ENCODE measurements around the gene TTYH2. TPM values are rescaled to one million over a fixed set of nuclear protein-coding genes. Genes with fewer than 3 reads are reported as not detected.

The TTYH2 gene
- total RNA-seq, 1 experiment from 2014 or later, result 15.4 TPM

GRCh38 chr17:74235911-74236371, 22.6 kb downstream of the TTYH2 start:
- ChIA-PET POLR2A (ENCODE audit: low non-redundant PET) (no interaction called here), CTCF (no interaction called here)
- no peak for DNase-seq (ENCODE audit: low spot score)
- H3K36me3 ChIP-seq (ENCODE audit: insufficient read depth, low read length, poor library complexity, severe bottlenecking), result no peaks in the 10 kb centered on the region
- no peak overlapping the region for H3K27ac ChIP-seq (ENCODE audit: low read depth, low read length, poor library complexity, severe bottlenecking)
- H3K27me3 ChIP-seq (replicated peaks; ENCODE audit: insufficient read depth, low read depth, low read length, poor library complexity), result no peaks in the 10 kb centered on the region
- no peaks in the 10 kb centered on the region for H3K4me1 ChIP-seq (ENCODE audit: insufficient read depth, low read length, poor library complexity, severe bottlenecking)
- no peaks in the 10 kb centered on the region for H3K9me3 ChIP-seq (ENCODE audit: low read depth, low read length, poor library complexity, severe bottlenecking)
- BruUV-seq (replicated peaks), result no TSS peak
- TF ChIP-seq, protein P1, sequence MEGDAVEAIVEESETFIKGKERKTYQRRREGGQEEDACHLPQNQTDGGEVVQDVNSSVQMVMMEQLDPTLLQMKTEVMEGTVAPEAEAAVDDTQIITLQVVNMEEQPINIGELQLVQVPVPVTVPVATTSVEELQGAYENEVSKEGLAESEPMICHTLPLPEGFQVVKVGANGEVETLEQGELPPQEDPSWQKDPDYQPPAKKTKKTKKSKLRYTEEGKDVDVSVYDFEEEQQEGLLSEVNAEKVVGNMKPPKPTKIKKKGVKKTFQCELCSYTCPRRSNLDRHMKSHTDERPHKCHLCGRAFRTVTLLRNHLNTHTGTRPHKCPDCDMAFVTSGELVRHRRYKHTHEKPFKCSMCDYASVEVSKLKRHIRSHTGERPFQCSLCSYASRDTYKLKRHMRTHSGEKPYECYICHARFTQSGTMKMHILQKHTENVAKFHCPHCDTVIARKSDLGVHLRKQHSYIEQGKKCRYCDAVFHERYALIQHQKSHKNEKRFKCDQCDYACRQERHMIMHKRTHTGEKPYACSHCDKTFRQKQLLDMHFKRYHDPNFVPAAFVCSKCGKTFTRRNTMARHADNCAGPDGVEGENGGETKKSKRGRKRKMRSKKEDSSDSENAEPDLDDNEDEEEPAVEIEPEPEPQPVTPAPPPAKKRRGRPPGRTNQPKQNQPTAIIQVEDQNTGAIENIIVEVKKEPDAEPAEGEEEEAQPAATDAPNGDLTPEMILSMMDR (conservative IDR thresholded peaks at IDR 0.05; ENCODE audit: low read depth, low read length), result no peak
- TF ChIP-seq EZH2 (IDR thresholded peaks at IDR 0.05; ENCODE audit: borderline replicate concordance, low read depth, low read length, poor library complexity, severe bottlenecking), result no peak
- H3K4me3 ChIP-seq (ENCODE audit: low read depth, low read length, poor library complexity, severe bottlenecking), result no peak overlapping the region
- intact Hi-C loops (cut with micrococcal nuclease; ENCODE audit: unreplicated experiment), result no loop called here

DNA sequence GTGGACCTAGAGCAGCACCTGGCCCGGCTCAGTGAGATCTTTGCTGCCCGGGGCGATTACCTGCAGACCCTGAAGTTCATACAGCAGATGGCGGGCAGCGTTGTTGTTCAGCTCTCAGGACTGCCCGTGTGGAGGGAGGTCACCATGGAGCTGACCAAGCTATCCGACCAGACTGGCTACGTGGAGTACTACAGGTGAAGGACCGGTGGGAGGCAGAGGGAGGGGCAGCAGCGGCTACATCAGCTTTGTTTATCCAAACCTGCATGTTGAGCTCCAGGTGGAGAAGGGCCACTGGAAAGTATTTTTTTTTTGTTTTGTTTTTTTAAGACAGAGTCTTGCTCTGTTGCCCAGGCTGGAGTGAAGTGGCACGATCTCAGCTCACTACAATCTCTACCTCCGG, 23.9 kb downstream of the TTYH2 start:
- Histone ChIP-seq H3K4me3 (ENCODE audit: low read depth, low read length, poor library complexity, severe bottlenecking) (no peak overlapping the region), H3K27me3 (replicated peaks; ENCODE audit: insufficient read depth, low read depth, low read length, poor library complexity) (no peaks in the 10 kb centered on the region), H3K27ac (ENCODE audit: low read depth, low read length, poor library complexity, severe bottlenecking) (no peak overlapping the region), H3K36me3 (ENCODE audit: insufficient read depth, low read length, poor library complexity, severe bottlenecking) (no peaks in the 10 kb centered on the region), H3K4me1 (ENCODE audit: insufficient read depth, low read length, poor library complexity, severe bottlenecking) (no peaks in the 10 kb centered on the region), H3K9me3 (ENCODE audit: low read depth, low read length, poor library complexity, severe bottlenecking) (no peaks in the 10 kb centered on the region)
- no peak for DNase-seq (ENCODE audit: low spot score)
- BruUV-seq (replicated peaks), result no TSS peak
- CTCF ChIA-PET, result no interaction called here
- no peak for TF ChIP-seq EZH2 (IDR thresholded peaks at IDR 0.05; ENCODE audit: borderline replicate concordance, low read depth, low read length, poor library complexity, severe bottlenecking)
- TF ChIP-seq, protein P1 (conservative IDR thresholded peaks at IDR 0.05; ENCODE audit: low read depth, low read length), result no peak
- POLR2A ChIA-PET (ENCODE audit: low non-redundant PET), result no interaction called here
- intact Hi-C loops (cut with micrococcal nuclease; ENCODE audit: unreplicated experiment), result no loop called here

DNA sequence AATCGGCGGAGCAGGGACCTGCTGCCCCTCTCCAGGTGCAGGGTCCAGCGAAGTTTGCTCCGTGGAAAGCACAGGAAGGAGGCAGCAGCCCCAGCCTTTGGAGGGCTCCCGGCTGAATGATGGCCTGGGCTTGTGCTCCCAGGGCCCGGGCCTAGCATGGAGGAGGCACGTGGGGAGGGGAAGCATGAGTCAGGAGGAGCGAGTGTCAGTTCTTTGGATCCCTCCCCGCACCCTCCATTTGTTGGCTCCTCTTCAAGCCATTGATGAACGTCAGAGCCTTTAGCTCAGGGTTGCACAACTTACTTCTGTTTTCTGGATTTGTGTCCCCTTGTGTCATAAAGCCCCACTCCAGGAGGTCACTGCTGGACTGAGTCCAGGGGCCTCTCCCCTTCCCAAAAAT, 25.8 kb downstream of the TTYH2 start:
- DNase-seq (ENCODE audit: low spot score), result no peak
- intact Hi-C loops (cut with micrococcal nuclease; ENCODE audit: unreplicated experiment), result no loop called here
- H3K36me3 ChIP-seq (ENCODE audit: insufficient read depth, low read length, poor library complexity, severe bottlenecking), result no peaks in the 10 kb centered on the region
- BruUV-seq (replicated peaks), result no TSS peak
- H3K4me1 ChIP-seq (ENCODE audit: insufficient read depth, low read length, poor library complexity, severe bottlenecking), result no peaks in the 10 kb centered on the region
- H3K27ac ChIP-seq (ENCODE audit: low read depth, low read length, poor library complexity, severe bottlenecking), result no peak overlapping the region
- no peaks in the 10 kb centered on the region for H3K27me3 ChIP-seq (replicated peaks; ENCODE audit: insufficient read depth, low read depth, low read length, poor library complexity)
- TF ChIP-seq, protein P1 (conservative IDR thresholded peaks at IDR 0.05; ENCODE audit: low read depth, low read length), result no peak
- no peak for TF ChIP-seq EZH2 (IDR thresholded peaks at IDR 0.05; ENCODE audit: borderline replicate concordance, low read depth, low read length, poor library complexity, severe bottlenecking)
- CTCF ChIA-PET, result no interaction called here
- H3K9me3 ChIP-seq (ENCODE audit: low read depth, low read length, poor library complexity, severe bottlenecking), result no peaks in the 10 kb centered on the region
- POLR2A ChIA-PET (ENCODE audit: low non-redundant PET), result no interaction called here
- no peak overlapping the region for H3K4me3 ChIP-seq (ENCODE audit: low read depth, low read length, poor library complexity, severe bottlenecking)
